GM06990 (cell line): Measurements from ENCODE around the gene KLHDC3.

Source experiments
- DNase-seq: peaks from one replicate; pipeline ENCODE4 v3.0.0-alpha.2; 2011; ENCODE audit not compliant: insufficient read length; ENCODE audit errors: extremely low read depth
- H3K27me3 ChIP-seq: replicated peaks from 2 replicates; pipeline ENCODE4 v1.6.0; 2011; ENCODE audit warnings: low read length; ENCODE audit not compliant: control insufficient read depth, insufficient read depth
- H3K36me3 ChIP-seq: 2 replicates; pipeline ENCODE4 v1.5.1; 2011; ENCODE audit warnings: low read length; ENCODE audit not compliant: control insufficient read depth, insufficient read depth
- H3K4me3 ChIP-seq: replicated peaks from 2 replicates; pipeline ENCODE4 v1.5.1; 2011; ENCODE audit warnings: low read depth, mild to moderate bottlenecking, control low read depth, low read length
- CTCF ChIP-seq: IDR thresholded peaks from 2 replicates; pipeline ENCODE4 v1.5.1; 2011; ENCODE audit warnings: low read length, control low read depth, mild to moderate bottlenecking, inconsistent platforms; ENCODE audit not compliant: insufficient read depth, poor library complexity, severe bottlenecking

Gene KLHDC3, protein sequence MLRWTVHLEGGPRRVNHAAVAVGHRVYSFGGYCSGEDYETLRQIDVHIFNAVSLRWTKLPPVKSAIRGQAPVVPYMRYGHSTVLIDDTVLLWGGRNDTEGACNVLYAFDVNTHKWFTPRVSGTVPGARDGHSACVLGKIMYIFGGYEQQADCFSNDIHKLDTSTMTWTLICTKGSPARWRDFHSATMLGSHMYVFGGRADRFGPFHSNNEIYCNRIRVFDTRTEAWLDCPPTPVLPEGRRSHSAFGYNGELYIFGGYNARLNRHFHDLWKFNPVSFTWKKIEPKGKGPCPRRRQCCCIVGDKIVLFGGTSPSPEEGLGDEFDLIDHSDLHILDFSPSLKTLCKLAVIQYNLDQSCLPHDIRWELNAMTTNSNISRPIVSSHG

GRCh38 chr6:43013843-43014433 is at the start of gene KLHDC3, which contains the start of gene MEA1:
TSS of gene KLHDC3 (plus strand) at chr6:43014249. CDS start at chr6:43017193, 2,944 bp downstream.
TSS of gene MEA1 (minus strand) at chr6:43013946. CDS start at chr6:43013813, 133 bp downstream.
- TF ChIP-seq CTCF, result no peak
- Histone ChIP-seq H3K27me3 (no peaks in the 10 kb centered on the region), H3K4me3 (peak within 1 kb of the TSS; percentile 67), H3K36me3 (peaks cover 26% of the 10 kb centered on the region)
- DNase-seq, result peak; percentile 98

GRCh38 chr6:42966571-42966970 is 47.5 kb upstream of the KLHDC3 start:
- no peak for DNase-seq
- Histone ChIP-seq H3K36me3 (peaks cover 23% of the 10 kb centered on the region), H3K4me3 (no peak overlapping the region), H3K27me3 (no peaks in the 10 kb centered on the region)
- TF ChIP-seq CTCF, result no peak

DNA sequence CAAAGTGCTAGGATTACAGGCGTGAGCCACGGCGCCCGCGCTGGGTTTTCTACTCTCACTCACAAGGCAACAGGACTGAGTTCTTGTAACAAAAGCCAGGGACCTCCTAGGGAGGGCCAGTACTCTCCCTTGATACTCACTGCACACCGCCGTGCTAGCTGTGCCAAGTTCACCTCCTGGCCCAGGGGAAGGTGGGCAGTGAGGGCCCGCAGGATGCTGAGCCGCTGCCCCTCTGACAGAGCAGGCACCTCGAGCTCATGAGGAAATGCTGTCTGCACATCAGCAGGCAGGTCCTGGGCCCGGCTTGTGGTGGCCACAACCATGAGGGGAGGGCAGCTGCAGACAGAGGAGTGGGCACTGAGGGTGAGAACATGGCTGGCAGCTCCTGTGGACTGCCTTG is 46.8 kb upstream of the KLHDC3 start:
- H3K4me3 ChIP-seq, result no peak overlapping the region
- no peak for DNase-seq
- no peak for TF ChIP-seq CTCF
- H3K27me3 ChIP-seq, result no peaks in the 10 kb centered on the region
- peaks cover 21% of the 10 kb centered on the region for H3K36me3 ChIP-seq

DNA sequence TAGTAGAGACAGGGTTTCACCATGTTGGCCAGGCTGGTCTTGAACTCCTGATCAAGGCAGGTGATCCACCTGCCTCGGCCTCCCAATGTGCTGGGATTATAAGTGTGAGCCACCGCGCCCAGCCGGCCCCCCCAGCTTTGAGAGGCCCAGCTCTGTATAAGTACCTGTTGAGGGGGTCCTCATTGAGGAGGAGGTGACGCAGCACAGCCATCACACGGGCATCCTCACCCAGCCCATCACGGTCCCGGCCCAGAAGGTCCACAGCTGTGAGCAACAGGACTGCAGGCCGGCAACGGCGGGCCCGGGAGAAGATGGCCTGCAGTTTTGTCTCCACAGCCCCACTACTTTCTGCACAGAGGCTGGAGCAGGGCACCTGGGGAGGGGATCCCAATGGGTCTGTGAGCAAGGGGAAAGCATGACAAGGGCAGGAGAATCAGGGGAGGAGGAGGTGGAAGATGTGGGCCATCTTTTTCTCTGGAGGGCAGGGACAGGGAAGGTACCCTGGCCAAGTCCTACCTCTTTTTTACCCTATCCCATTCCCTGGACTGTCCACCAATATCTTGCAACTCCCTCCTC is 45.8 kb upstream of the KLHDC3 start:
- Histone ChIP-seq H3K27me3 (no peaks in the 10 kb centered on the region), H3K4me3 (no peak overlapping the region), H3K36me3 (peaks cover 18% of the 10 kb centered on the region)
- no peak for TF ChIP-seq CTCF
- DNase-seq, result no peak

- H3K27me3 ChIP-seq, result no peaks in the 10 kb centered on the region
- no peak for DNase-seq
- no peak for TF ChIP-seq CTCF
- H3K36me3 ChIP-seq, result peaks cover 16% of the 10 kb centered on the region
- H3K4me3 ChIP-seq, result no peak overlapping the region
Measured at GRCh38 chr6:42968783-42969182, 45.3 kb upstream of the KLHDC3 start.
